ENCODE results near the gene CNGA4.

Gene CNGA4, protein sequence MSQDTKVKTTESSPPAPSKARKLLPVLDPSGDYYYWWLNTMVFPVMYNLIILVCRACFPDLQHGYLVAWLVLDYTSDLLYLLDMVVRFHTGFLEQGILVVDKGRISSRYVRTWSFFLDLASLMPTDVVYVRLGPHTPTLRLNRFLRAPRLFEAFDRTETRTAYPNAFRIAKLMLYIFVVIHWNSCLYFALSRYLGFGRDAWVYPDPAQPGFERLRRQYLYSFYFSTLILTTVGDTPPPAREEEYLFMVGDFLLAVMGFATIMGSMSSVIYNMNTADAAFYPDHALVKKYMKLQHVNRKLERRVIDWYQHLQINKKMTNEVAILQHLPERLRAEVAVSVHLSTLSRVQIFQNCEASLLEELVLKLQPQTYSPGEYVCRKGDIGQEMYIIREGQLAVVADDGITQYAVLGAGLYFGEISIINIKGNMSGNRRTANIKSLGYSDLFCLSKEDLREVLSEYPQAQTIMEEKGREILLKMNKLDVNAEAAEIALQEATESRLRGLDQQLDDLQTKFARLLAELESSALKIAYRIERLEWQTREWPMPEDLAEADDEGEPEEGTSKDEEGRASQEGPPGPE

DNA sequence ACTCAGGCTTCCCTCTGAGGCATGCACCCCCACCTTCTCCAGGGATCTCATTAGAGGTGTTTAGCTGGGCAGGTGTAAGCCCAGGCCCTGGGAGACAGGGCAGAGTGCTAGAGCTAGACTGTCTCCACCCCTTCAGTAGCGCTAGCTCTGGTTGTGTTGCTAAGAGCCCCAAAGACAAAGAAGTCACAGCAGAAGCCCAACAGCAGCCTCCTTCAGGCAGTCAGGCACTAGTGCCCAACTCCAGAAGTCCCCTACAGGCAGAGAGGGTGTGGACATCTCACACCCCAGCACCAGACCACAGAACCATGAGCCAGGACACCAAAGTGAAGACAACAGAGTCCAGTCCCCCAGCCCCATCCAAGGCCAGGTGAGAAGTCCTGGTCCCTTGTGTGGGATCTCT is at the start of gene CNGA4:
Gene CNGA4 (plus strand): TSS at position 188 of the 400 bp plus-strand sequence. CDS start 118 bp downstream, at position 306.
- DNase-seq (ENCODE audit: low spot score), result no peak

DNA sequence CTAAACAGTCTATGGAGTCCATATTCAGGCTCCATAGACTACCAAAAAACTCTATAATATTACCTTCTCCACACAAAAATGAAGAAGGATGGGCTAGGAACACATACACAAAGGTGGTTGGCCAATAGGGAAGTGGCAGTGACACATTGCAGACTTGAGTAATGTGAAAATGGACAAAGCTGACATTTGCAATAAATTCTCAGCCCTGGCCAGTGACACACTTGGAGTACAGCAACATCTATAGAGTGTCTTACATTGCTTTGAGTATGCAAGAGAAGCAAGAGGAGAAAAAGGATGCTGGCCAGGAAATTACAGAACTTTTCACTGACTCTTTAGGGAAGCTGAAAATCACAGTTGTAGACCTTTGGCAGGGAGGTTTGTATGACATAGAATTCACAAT is 47.1 kb upstream of the CNGA4 start:
- no peak for DNase-seq (ENCODE audit: low spot score)

DNA sequence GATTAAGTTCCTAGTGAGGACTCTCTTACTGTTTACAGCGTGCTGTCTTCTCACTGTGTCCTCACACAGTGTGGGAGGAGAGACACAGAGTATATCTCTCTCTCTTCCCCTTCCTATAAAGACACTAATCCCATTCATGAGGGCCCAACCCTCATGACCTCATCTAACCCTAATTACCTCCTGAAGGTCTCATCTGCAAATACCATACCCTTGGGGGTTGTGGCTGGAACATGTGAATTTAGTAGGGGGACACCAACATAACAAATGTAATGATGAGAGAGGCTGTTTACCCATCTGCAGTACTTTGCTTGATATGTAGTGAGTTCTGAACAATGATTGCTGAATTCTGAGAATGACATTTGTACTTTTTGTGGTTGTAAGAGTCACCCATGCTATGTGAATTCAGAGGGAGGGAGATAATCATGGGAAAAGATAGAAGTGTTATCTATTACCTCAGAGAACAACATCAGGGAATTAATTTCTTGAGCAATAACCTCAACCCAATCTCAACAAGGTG is 44.8 kb upstream of the CNGA4 start:
- no peak for DNase-seq (ENCODE audit: low spot score)

DNA sequence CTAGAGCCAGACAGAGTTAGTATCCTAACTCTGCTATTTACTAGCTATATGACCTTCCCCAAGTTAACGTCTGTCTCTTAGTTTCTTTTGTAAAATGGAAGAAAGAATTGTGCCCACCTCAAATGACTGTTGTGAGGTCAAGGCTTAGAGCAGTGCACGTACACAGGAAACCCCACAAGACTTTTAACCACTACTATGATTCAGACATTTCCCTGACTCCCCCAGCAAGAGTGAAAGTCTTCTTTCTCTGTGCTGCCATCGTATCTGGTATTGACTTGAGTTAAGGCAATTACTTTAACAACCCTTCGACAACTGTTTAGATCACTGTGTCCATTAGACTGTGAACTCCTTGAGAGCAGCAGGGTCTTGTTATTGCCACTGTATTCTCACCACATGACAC is 42.5 kb upstream of the CNGA4 start:
- no peak for DNase-seq (ENCODE audit: low spot score)

DNA sequence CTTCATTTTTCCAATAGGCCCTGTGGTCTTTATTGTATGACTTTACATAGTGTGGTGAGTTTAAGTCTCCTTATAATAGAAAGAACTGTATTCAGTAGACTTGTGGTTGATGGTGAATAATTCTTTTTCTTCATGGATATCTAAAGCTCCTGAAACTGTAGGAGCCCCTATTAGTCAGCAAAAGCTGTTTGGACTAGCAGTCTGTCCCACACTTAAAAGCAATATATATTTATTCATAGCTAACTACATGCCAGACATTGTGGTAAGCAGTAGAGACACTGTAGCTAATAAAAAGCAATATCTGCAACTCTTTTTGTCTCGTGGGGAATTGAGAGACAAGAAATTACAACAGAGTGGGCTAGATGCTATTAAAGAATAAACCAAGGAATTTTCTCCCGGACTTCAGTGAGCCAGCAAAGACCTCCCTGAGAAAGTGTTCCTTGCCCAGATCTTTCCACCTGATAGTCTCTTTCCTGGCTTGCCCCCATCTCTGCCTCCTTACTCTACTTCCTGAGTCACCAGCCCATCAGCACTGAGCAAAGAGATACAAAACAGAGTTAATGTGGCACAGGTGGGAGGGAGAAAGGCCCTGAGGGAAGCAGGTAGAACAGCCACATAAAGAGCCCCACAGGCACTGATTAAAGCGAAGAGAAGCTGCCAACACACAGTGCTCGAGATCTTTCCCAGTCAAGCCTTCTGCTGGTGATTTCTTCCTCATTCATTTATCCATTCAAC is 41.3 kb upstream of the CNGA4 start:
- DNase-seq (ENCODE audit: low spot score), result no peak

DNA sequence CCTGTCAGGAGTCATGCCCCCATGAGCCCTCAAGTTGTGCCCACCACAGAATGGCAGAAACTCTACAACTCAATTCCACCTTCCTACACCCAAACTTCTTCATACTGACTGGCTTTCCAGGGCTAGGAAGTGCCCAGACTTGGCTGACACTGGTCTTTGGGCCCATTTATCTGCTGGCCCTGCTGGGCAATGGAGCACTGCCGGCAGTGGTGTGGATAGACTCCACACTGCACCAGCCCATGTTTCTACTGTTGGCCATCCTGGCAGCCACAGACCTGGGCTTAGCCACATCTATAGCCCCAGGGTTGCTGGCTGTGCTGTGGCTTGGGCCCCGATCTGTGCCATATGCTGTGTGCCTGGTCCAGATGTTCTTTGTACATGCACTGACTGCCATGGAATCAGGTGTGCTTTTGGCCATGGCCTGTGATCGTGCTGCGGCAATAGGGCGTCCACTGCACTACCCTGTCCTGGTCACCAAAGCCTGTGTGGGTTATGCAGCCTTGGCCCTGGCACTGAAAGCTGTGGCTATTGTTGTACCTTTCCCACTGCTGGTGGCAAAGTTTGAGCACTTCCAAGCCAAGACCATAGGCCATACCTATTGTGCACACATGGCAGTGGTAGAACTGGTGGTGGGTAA is 39.6 kb upstream of the CNGA4 start, which contains the start of gene OR52W1:
Gene OR52W1 (plus strand): TSS at position 51 of the 637 bp plus-strand sequence. CDS start 0 bp downstream, at position 51.
- DNase-seq (ENCODE audit: low spot score), result no peak

DNA sequence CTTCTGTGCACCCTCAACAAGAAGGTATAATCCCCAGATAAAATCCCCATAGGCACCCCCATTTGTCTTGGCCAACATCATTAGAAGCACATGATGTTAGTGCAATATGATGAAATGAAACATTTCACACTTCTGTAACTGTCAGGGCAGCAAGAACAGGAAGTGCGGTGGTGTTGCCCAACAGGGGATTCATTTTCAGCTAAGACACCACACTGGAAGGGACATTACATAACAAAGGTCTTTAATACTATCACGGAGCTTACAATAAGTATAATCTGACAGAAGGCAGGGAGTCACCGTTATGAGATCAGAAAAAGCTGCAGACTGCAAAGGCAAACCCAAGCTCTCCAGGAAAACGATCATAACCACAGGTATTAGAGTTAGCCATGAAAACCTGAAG is 37.9 kb upstream of the CNGA4 start:
- DNase-seq (ENCODE audit: low spot score), result no peak

DNA sequence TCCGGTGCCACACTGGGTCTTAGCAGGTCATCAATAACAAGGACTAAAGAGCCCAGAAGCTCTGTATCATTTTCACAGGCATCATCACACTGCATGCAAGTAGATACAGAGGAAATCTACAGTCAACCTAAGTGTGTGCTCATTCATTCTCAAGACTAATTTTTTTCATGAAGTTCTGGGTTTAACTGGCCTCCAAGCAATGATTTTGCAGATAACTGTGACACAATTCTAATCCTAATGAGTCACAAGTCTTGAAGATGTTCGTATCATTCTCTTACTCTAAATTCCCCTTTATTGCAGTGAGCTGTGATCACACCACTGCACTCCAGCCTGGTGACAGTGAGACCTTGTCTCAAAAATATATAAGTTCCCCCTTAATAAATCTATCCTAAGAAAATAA is 37.4 kb upstream of the CNGA4 start:
- DNase-seq (ENCODE audit: low spot score), result no peak

DNA sequence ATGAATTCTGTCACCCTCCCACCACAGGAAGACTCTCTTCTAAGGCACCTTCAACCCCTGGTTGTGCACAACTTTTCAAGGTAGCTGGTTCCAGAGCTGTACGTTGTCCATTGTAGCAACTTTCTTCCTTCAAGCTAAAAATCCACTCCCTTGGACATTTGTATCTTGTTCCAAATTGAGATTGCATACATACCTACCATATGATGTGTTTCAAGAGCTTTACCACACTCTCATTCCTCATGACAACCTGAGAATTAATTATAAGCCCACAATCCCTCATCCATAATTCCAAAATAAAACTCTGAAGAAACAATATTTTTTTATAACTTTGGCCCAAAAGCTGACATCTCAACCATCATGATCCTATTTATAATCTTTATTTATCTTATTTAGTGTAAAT is 36.8 kb upstream of the CNGA4 start:
- DNase-seq (ENCODE audit: low spot score), result no peak

DNA sequence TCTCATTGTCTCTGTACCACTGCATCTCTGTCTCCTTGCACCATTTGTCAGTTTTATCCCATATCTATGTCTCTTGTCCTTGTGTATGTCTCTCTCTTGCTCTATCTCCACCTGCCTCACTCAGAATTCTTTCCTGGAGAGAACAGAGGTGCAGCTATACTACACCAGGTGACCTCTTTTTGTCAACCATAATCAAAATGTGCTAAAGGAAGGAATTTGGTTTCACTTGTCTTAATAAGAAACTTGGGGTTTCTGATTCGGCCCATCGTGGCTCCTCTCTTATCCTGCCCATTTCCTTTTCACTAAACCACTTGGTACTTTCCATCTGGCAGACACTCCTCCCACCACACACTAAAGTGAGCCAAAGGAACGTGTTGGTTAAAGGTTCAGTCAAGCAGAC is 35.6 kb upstream of the CNGA4 start:
- no peak for DNase-seq (ENCODE audit: low spot score)

DNA sequence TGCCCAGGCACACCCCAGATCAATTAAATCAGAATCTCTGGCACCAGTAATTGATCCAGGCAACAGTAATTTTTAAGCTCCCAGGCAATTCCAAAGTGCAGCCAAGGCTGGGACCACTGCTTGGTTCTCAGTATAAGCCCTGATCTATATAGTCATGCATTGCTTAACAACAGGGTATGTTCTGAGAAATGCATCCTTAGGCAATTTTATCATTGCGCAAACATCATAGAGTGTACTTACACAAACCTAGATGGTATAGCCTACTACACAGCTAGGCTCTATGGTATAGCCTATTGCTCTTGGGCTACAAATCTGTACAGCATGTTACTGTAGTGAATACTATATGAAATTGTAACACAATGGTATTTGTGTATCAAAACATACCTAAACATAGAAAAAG is 34.2 kb upstream of the CNGA4 start:
- no peak for DNase-seq (ENCODE audit: low spot score)

DNA sequence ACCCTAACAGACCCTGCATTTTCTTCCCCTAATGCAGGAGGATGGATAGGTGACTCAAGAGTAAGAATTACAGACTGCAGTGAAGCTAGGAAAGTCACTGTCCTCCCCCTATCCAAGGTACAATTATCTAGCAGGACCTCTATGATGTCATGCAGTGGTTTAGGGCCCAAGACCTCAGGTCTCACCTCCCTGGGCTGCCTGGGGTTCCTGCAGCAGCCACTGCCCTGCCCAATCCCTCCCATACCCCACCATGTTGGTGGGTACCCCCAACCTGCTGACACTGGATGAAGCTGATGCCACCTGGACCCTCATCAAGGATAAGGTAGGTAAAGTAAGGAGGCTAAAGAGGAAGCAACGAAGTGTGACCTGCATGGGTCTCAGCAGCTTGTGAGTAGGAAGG is 33.5 kb upstream of the CNGA4 start, which contains the start of gene C11orf42:
Gene C11orf42 (plus strand): TSS at position 192 of the 400 bp plus-strand sequence. CDS start 59 bp downstream, at position 251.
- DNase-seq (ENCODE audit: low spot score), result no peak

DNA sequence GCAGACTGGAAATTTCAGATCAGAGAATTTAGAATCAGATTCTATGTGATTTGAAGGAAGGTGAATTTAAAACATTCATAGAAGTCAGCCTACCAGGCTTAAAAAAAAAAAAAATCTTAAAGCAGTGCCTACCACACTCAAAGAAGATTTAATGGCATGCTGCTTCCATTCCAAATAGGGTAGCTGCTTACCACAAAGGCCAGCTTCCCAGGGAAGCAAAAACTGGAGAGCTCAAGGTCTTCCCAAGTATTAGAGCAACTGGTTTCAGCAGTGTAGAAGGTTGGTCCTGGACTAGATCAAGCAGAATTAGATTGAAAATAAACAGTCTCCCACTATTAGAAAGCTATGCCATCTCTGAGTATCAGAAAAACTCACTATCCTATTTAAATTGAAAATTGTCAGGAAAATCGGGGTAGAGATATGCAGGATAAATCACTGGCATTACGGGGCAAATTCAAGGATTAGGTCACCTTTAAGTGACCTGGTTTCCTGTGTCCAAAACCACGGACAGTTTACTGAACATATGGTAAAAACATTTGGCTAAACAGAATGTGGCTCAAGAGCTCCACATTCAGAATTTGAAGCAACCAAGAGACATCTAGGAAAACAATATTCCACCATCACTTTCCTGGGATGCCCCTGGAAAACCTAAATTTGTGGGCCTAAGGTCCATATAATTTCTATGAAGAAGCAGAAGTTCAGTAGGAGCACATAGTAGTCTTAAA is 32.3 kb upstream of the CNGA4 start:
- DNase-seq (ENCODE audit: low spot score), result no peak

DNA sequence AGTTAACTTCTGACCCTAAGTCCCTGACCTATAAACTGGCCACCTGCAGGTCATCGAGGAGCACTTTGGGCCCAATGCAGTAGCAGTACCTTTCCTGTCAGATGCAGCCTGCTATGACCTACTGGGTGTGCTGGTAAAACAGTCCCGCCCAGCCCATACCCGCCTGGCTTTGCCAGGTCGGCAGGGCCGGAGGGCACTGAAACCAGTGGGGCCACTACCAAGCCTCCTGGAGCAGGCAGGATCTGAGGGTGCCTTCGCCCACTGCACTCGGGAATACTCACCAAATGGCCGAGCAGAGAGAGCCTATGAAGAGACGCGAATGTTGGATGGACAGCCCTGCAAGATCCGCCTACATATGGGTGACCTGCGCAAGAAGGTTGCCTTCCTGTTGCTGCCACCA is 29.1 kb upstream of the CNGA4 start:
- DNase-seq (ENCODE audit: low spot score), result no peak

DNA sequence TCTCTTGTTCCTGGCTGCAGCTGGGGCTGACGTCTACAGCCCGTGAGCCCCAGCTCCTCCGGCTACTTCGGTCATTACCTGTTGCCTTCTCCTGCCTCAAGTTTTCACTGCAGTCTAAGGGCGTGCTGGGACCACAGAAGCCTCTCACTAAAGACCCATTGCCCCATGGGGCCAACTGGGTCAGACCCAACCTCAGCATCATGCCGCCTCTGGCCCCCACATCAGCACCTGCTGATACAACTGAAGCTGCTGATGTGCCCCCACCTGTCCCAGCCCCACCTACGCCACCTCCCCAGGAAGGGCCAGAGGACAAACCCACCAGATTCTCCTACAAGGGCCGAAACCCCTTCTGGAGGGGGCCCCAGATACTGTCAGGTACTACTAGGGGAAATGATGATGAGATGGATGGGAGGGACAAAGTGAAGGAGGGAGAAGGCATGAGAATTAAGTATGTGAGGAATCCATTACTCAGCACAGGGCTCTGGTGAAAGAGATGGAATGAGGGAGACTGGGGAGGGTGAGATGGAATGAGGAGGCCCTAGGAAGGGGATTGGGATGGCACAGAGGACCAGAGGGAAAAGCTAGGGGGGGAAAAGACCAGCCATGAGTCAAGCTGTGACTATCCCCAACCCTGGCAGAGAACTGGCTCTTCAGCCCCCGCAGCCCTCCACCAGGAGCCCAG is 28.5 kb upstream of the CNGA4 start:
- no peak for DNase-seq (ENCODE audit: low spot score)

DNA sequence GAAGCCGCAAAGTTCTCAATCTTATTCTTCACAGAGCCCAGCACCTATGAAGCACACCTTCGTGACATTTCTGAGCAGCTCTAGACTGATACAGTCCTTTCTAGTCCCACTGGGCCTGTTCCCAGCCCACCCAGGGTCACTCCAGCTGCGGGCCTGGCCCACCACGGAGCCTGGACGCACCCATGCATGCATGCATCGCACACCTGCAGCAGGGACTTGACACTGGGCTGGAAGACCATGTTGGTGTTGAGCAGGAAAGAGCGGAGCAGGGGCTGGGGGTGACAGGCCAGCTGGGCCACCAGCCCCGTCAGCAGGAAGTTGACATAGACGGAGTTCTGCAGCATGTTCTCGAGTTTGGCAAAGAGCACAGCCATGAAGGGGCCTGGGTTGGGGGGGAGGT is 24.4 kb upstream of the CNGA4 start:
- DNase-seq (ENCODE audit: low spot score), result no peak

DNA sequence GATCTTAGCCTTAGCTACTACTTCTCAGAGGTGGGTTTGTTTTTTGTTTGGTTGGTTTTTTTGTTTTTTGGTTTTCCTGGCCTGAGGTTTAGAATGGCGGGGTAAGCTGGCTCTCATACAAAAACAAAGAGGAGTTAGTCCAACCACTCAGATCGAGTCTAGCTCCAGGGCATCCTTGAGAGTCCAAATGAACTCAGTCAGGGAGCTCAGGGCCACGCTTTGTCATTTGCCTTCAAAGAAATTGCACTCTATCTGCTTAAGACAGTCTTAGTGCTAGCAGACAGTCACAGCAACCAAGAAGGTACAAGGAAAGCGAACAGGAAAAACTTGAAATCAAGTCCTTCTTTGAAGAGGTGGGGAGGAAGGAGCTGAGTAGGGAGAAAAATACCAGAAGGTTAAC is 22.4 kb upstream of the CNGA4 start:
- no peak for DNase-seq (ENCODE audit: low spot score)

DNA sequence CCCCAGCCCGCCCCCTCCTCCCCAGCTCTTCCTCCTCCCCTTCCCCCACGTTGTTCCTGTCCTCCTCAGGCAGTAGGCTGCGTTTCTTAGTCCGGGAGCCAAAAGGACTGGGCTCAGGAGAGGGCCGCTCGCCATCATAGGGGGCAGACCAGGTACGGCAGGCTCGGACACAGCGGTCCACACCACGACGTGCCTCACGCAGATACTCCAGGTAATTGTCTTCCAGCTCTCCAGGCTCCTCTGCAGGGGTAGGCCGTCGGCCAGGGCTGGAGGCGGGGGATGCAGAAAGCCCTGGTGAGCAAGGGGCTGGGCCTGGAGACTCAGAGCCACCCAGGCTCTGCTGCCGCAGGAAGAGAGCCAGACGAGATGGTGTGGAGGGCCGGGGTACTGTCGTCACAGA is 21.2 kb upstream of the CNGA4 start:
- DNase-seq (ENCODE audit: low spot score), result no peak

DNA sequence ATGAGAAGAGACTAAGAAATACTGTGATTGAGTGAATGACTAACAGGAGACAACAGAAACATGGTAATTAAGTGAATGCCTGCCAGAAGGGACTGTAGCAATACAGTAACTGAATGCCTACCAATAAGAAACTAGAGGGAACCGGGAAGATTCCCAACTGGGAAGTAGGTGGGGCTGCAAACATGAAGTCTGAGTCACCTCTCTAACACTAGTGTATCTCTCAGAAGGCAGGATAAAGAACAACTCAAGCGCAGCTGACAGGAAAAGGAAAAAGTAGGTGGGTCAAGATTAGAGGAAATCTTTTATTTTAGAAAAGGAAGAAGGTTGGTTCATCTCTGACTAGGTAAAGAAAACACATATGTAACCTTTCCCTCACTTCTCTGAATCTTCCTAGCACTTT is 19.5 kb upstream of the CNGA4 start:
- DNase-seq (ENCODE audit: low spot score), result no peak

DNA sequence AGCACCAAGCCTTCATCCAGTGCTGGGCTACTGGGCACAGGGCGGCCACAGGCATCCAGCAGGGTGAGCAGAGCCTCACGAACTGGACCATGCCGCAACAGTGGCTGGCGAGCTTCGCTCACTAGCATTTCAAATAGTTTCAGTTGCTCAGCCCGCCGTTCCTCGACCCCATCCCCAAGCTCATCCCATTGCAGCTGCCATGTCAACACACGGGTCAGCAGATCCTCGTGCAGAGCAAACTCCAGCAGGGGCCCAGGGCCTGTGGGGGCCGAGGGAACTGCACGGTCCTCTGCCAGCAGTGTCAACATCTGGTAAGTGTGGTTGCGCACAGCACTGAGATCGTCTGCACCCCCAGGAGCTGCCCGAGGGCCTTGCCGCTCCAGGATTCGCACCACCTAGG is 15.0 kb upstream of the CNGA4 start:
- DNase-seq (ENCODE audit: low spot score), result no peak

DNA sequence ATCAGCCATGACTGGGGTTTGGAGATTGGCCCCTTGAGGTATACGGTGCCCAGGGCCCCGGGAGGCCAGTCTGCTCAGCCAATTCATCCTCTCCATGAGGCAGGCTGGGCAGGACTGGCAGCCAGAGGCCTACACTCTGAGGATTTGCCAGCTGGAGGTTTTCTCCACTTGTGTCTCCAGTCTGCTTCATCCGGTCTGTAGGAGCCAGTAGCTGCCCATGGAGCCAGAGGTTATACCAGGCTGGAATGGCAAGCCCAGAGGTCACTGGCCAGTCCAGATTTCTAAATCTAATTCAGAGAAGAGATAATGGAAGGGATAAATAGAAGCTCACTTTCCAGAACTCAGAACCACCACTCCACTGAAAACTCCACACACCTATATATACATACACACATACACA is 14.5 kb upstream of the CNGA4 start:
- no peak for DNase-seq (ENCODE audit: low spot score)

Measured in SW480 (cell line).